ENCODE measurements around the gene HLA-DMB.

Gene HLA-DMB

DNA sequence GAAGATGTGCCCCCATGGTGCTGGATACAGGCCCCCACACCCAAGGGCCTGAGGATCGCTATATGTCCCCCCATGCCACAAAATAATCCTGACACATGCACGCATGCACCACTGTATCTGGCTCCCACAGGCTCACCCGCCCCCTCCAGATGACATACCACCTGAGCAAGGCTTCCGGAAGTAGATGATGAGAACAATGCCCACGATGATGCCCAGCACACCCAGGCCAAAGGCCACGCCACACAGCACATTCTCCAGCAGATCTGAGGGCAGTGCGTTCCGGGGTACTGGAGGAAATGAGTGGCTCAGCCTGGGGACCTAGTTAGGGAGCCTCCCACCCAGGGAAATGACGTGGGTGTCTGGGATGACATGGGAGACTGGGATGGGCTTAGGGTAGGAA, 8.3 kb upstream of the HLA-DMB start:
- Histone ChIP-seq H3K79me2 (ENCODE audit: insufficient read depth, low read depth) (no peaks in the 10 kb centered on the region; the same call in 1 of the 2 replicates), H3K27ac (no peak overlapping the region), H2AFZ (ENCODE audit: low read depth) (no peak overlapping the region), H3K4me3 (IDR thresholded peaks at IDR 0.05; ENCODE audit: insufficient read depth, low read depth, low read length) (no peak overlapping the region), H4K20me1 (ENCODE audit: insufficient read depth) (no peaks in the 10 kb centered on the region), H3K4me1 (ENCODE audit: low read depth, poor library complexity, severe bottlenecking) (peaks cover 32% of the 10 kb centered on the region), H3K36me3 (ENCODE audit: insufficient read depth) (no peaks in the 10 kb centered on the region), H3K27me3 (ENCODE audit: insufficient read depth, low read depth) (no peaks in the 10 kb centered on the region), H3K9ac (no peak overlapping the region), H3K4me2 (no peak overlapping the region)
- TF ChIP-seq, protein P1, sequence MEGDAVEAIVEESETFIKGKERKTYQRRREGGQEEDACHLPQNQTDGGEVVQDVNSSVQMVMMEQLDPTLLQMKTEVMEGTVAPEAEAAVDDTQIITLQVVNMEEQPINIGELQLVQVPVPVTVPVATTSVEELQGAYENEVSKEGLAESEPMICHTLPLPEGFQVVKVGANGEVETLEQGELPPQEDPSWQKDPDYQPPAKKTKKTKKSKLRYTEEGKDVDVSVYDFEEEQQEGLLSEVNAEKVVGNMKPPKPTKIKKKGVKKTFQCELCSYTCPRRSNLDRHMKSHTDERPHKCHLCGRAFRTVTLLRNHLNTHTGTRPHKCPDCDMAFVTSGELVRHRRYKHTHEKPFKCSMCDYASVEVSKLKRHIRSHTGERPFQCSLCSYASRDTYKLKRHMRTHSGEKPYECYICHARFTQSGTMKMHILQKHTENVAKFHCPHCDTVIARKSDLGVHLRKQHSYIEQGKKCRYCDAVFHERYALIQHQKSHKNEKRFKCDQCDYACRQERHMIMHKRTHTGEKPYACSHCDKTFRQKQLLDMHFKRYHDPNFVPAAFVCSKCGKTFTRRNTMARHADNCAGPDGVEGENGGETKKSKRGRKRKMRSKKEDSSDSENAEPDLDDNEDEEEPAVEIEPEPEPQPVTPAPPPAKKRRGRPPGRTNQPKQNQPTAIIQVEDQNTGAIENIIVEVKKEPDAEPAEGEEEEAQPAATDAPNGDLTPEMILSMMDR (conservative IDR thresholded peaks at IDR 0.05; ENCODE audit: low read depth, low read length): no peak

DNA sequence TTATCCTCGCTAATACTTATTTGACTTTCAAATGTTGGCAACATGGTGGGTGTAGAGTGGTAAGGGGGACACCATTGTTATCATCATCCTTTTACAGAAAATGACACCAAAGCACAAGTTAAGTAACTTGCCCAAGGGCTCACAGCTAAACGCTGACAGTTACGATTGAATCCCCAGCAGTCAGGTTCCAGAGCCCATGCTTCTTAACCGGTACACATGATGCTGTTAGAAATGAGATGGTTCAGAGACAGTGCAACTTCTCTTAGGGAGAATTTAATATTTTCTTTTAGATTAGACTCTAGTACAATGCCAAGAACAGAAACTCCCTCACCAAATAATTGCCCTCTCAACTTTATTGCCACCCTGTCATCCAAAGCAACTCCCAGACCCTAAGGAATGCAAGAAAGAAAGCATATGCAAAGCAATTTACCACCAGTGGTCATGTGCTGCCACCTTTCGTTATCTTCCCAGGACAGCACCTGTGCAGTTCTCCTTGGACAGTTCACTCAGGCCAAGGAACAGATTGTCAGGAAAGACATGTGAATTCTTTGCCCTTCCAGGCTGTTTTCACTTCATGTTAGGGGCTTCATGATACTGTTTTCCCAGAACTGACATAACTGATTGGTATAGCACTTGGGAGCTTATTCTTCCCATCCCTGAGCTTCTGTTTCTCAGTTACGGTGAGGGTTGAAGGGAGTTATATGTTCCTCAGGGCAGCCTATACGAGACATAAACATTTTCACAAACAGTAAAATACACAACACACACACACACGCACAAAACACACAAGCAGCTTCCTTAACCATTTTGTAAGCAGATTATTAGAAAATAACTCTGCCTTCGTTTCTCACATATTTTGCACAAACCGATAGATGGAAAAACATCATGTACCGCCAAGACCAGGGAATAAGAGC, 7.0 kb upstream of the HLA-DMB start:
- TF ChIP-seq, protein P1 (conservative IDR thresholded peaks at IDR 0.05; ENCODE audit: low read depth, low read length): peak; percentile 55
- H3K4me1 ChIP-seq (ENCODE audit: low read depth, poor library complexity, severe bottlenecking): peaks cover 38% of the 10 kb centered on the region
- H4K20me1 ChIP-seq (ENCODE audit: insufficient read depth): no peaks in the 10 kb centered on the region
- H3K9ac ChIP-seq: no peak overlapping the region
- H2AFZ ChIP-seq (ENCODE audit: low read depth): no peak overlapping the region
- no peak overlapping the region for H3K4me2 ChIP-seq
- H3K27me3 ChIP-seq (ENCODE audit: insufficient read depth, low read depth): no peaks in the 10 kb centered on the region
- no peaks in the 10 kb centered on the region for H3K36me3 ChIP-seq (ENCODE audit: insufficient read depth)
- H3K27ac ChIP-seq: no peak overlapping the region
- H3K79me2 ChIP-seq (ENCODE audit: insufficient read depth, low read depth): no peaks in the 10 kb centered on the region; the same call in 1 of the 2 replicates
- no peak overlapping the region for H3K4me3 ChIP-seq (IDR thresholded peaks at IDR 0.05; ENCODE audit: insufficient read depth, low read depth, low read length)

GRCh38 chr6:32946893-32947292, 6.1 kb upstream of the HLA-DMB start:
- Histone ChIP-seq H3K4me3 (IDR thresholded peaks at IDR 0.05; ENCODE audit: insufficient read depth, low read depth, low read length) (no peak overlapping the region), H3K27me3 (ENCODE audit: insufficient read depth, low read depth) (no peaks in the 10 kb centered on the region), H4K20me1 (ENCODE audit: insufficient read depth) (no peaks in the 10 kb centered on the region), H3K4me1 (ENCODE audit: low read depth, poor library complexity, severe bottlenecking) (peaks cover 33% of the 10 kb centered on the region), H3K79me2 (ENCODE audit: insufficient read depth, low read depth) (no peaks in the 10 kb centered on the region; the same call in 1 of the 2 replicates), H3K27ac (no peak overlapping the region), H2AFZ (ENCODE audit: low read depth) (no peak overlapping the region), H3K9ac (no peak overlapping the region), H3K36me3 (ENCODE audit: insufficient read depth) (no peaks in the 10 kb centered on the region), H3K4me2 (no peak overlapping the region)
- TF ChIP-seq, protein P1 (conservative IDR thresholded peaks at IDR 0.05; ENCODE audit: low read depth, low read length): no peak

DNA sequence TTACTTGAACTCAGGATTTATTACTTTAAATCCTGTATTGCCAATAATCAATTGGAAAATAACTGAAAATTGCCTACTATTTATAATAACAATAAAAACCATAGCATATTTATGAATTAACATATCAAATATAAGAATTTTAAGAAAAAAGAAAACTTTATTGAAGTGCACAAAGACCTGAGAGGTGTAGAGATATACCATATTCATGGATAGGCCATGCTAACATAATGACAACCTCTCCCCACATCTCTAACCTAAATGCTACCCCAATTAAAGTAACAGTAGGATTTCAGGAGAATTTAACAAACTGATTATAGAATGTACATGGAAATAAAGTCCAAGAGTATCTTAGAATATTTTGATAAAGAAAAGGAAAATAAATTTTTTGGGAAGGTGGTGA, 5.1 kb upstream of the HLA-DMB start:
- no peaks in the 10 kb centered on the region for H3K79me2 ChIP-seq (ENCODE audit: insufficient read depth, low read depth)
- no peaks in the 10 kb centered on the region for H3K27me3 ChIP-seq (ENCODE audit: insufficient read depth, low read depth)
- H4K20me1 ChIP-seq (ENCODE audit: insufficient read depth): no peaks in the 10 kb centered on the region
- no peak overlapping the region for H3K4me2 ChIP-seq
- H3K4me1 ChIP-seq (ENCODE audit: low read depth, poor library complexity, severe bottlenecking): peaks cover 41% of the 10 kb centered on the region
- TF ChIP-seq, protein P1 (conservative IDR thresholded peaks at IDR 0.05; ENCODE audit: low read depth, low read length): no peak
- no peak overlapping the region for H3K4me3 ChIP-seq (IDR thresholded peaks at IDR 0.05; ENCODE audit: insufficient read depth, low read depth, low read length)
- no peaks in the 10 kb centered on the region for H3K36me3 ChIP-seq (ENCODE audit: insufficient read depth)
- H2AFZ ChIP-seq (ENCODE audit: low read depth): no peak overlapping the region
- no peak overlapping the region for H3K27ac ChIP-seq
- H3K9ac ChIP-seq: no peak overlapping the region
